ENCODE results near the gene PRRC2A.
A peak's percentile ranks its signal among the peaks of the same experiment; 100 is the strongest.

Gene PRRC2A

DNA sequence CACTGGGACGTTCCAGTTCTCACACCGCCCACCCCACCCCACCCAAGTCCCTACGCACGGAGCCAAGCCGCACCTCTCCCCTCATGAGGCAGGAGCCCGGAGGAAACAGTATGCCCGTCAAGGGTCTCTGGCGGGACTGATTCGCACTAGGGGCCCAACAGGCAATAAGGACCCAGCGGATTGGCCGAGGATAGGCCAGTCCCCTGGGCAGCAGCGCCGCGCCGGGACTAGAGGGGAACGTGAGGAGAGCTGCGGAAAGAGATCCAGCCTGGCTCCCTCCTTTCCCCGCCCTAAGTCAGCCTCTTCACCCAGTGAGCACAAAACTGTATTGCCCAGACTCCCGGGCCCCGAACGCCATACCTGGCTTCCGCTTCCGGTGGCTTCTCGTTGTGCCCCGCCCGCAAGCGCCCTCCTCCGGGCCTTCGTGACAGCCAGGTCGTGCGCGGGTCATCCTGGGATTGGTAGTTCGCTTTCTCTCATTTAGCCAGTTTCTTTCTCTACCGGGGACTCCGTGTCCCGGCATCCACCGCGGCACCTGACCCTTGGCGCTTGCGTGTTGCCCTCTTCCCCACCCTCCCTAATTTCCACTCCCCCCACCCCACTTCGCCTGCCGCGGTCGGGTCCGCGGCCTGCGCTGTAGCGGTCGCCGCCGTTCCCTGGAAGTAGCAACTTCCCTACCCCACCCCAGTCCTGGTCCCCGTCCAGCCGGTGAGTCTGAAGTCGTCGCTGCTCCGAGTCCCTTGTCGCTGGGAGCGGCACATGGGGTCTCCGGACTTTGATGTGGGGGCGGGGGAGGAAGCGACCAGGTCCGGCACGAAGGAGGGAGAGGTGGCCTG lies 45.2 kb downstream of the PRRC2A start, which contains the start of gene CSNK2B:
TSS of gene CSNK2B (plus strand) at position 580 of the 836 bp plus-strand sequence. CDS start 752 bp downstream, outside the sequence.
- DNase-seq (ENCODE audit: low read depth, low spot score) = peak; percentile 90

DNA sequence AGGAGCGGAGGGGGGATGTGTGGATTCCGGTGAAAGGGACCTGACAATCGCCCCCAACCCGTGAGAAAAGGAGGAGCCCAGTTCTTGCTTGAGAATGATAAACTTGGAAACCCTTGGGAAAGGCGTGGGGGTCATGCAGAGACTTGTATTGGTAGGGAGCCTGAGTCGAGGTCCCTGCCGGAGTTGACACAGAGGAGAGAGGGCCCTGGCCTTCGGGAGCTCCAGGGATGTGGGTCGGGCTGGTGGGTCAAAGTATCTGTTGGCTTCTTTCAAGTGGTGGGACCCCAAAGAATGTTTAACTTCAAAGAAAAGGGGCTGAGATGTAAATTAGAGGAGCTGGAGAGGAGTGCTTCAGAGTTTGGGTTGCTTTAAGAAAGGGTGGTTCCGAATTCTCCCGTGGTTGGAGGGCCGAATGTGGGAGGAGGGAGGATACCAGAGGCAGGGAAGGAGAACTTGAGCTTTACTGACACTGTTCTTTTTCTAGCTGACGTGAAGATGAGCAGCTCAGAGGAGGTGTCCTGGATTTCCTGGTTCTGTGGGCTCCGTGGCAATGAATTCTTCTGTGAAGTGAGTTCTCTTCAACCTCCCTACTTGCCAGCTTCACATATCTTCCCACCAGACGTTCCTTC lies 45.9 kb downstream of the PRRC2A start:
- no peak for DNase-seq (ENCODE audit: low read depth, low spot score)

DNA sequence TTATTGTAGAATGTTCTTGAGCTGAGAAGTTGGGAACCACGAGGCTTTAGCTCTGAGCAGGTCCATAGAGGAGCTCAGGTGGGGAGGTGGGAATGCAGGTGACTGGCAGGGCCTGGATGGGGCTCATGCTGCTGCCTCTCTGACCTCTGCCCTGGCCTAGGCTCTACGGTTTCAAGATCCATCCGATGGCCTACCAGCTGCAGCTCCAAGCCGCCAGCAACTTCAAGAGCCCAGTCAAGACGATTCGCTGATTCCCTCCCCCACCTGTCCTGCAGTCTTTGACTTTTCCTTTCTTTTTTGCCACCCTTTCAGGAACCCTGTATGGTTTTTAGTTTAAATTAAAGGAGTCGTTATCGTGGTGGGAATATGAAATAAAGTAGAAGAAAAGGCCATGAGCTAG lies 49.2 kb downstream of the PRRC2A start, which contains the start of gene LY6G5B:
TSS of gene LY6G5B (plus strand) at position 301 of the 400 bp plus-strand sequence. CDS start 975 bp downstream, outside the sequence.
- DNase-seq (ENCODE audit: low read depth, low spot score) = no peak

DNA sequence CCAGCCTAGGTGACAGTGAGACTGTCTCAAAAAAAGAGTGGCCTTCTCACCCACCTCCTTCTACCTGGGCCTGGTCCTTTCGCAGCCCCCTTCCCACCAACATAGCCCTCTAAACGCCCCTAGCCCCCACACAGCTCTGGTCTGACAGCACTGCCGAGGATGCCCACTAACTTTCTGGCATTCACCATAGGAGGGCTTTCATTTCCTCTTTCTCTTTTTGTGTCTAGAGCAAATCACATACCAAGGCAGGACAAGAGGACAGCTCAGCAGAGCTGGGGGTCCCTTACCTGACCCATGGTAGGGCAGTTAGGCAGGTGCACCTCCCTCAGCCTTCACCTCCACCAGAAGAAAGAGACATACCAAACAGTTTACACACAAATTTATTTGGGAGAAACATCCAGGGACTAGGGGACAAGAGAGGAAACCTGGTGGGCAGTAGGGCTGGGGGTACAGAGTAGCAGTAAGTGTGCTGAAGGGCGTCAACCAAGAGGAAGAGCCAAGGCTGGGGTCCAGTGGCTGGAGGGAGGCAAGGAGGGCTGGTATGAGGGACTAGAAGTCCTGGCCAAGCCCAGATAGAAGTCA lies 55.9 kb downstream of the PRRC2A start:
- DNase-seq (ENCODE audit: low read depth, low spot score) = no peak

DNA sequence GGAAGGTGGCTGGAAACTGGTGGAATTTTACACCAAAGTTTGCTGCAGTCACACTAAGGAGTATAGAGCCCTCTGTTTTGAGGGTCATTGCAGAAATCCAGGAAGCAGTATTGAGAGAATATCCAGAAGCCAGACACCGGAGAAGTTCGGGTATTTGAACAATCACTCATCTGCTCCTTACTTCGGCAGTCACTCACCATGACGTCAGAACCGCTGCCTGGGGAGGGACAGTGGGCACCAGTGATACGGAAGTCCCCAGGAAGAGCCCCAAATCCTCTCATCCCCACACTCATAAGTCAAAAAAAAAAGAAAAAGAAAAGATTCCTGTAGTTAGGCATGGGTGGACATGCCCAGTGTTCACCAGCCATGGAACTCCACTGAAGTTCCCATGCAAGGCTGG lies 56.4 kb downstream of the PRRC2A start:
- no peak for DNase-seq (ENCODE audit: low read depth, low spot score)

DNA sequence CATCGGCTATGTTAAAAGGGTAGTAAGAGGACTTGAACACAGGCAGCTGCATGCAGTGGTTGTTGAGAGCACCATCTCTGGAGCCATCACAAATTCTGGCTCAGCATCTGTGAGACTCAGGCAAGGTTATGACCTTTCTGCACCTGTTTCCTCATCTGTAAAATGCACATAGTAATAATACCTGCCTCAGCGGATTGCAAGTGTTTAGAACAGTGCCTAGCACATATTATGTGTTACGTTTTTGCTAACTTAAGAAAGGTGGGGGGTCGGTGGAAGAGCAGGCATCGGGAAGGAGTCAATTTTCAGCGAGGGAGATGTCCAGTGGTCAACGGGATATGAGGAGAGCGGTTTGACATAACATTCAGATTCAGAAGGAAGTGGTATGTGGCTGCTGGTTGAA lies 57.4 kb downstream of the PRRC2A start:
- DNase-seq (ENCODE audit: low read depth, low spot score) = no peak

DNA sequence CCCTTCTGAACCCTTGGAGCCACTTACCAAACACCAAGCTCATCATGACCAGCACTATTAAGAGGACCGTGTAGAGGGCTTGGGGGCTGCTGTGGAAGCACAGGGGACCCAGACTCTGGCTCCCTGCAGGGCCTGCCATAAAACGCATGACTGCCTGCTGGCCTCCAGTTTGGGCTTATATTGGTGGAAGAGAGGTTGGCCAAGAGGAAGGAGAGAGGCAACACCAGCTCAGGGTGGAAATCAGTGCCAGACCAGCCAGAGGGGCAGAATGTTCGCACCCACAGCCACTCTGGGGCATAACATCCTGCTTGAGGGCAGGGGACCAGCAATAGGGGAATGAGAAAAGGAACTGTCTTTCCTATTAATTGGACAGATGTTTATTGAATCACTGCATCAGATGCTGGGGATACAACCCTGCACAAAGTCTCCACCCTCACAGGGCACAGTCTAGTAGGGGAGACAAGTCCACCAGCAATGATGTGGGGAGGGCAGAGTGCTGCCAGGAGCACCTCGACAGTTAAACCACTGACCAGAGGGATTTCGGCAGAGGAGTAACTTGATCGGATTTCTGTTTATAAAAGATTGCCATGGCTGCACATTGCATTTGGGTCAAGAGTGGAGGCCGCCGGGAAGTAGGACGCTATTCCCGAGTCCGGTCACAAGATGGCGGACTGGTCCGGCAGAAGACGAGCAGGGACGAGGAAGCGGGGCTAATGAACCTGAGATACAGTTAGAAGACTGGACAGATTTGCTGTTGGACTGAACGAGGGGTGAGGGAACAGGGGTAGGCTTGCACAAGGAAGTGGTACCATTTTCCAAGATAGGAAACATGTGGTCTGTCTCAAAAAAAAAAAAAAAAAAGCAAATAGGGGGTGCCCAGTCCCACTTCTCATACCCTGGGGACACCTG lies 60.0 kb downstream of the PRRC2A start, which contains the start of gene LY6G5C:
TSS of gene LY6G5C (minus strand) at position 842 of the 909 bp plus-strand sequence. CDS start at position 148, 694 bp downstream.
- DNase-seq (ENCODE audit: low read depth, low spot score) = peak; percentile 79

DNA sequence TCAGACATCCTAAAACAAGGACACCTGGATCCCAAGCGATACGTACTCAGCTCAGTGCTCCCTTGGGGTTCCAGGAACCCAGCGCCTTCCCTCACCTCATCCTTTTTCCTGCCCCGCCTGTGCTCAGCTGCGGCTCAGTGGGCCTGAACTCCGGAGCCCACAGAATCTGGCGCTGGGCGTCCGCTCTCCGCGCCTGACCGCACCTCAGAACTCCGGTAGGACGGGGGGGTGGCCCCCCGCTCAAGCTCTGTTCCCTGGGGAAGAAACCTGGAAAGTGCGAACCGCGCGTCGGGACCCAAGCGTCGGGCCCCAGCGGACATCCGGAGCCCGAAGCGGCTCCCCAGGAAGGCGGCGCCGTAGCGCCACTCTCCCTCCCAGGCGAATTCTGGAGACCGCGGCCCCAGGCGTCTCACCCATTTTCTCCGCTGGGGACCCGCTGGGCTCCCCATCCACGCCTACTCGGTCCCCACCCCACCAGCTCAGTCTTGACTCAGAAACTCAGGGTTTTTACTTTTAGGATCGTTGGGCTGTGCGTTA lies 60.7 kb downstream of the PRRC2A start:
- DNase-seq (ENCODE audit: low read depth, low spot score) = no peak

DNA sequence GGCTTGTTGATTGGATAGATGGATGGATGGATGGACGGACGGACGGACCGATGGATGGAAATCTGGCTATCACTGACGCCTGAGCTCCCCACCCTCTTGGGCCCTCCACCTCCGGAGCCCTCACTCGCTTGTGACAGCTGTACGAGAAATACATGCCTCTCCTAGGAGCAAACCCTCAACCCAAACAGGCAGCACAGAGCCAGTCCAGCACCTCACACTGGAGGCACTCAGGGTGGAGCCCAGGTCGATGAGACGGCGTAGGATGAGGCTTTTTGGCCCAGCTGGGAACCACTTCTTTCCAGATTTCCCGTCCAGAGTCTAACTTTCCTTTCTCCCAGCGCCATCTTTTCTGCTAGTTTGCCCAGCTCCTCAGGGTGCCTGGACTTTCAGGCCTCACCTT lies 63.1 kb downstream of the PRRC2A start:
- no peak for DNase-seq (ENCODE audit: low read depth, low spot score)

DNA sequence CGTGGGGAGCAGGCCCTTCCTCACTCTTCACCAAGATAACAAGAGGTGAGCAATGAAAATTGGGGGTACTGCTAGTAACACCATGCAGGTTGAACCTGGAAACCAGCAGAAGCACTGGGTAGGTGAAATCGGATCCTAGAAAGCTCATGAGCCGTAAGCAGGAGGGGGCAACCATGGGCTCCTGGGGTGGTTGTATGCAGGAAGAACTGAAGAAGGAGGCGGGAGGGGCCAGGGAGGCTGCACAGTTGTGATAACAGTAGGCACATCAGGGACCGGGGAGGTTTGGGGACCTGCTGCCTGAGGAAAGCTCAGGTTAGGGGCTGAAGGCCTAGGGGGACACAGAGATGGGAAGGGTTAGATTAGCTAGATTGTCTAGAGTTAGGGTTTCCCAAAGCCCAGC lies 66.0 kb downstream of the PRRC2A start:
- no peak for DNase-seq (ENCODE audit: low read depth, low spot score)

DNA sequence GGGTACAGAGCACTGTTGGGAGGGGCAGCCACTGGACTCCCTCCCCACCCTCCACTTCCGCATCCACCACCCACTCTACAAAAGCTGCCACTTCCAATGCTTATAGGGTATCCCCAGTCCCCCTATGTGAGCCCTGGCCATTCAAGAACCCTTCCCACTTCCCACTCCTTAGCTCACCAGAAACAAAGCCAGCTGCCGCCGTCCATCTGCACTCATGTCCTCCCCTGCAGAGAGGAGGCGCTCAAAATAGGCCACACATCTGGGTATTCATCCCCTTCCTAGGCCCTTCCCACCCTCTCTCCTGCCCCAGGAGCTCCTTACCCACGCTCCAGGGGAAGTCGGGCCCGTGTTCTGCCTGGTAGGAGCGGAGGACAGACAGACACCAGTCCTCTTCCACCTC lies 66.8 kb downstream of the PRRC2A start:
- no peak for DNase-seq (ENCODE audit: low read depth, low spot score)
